ENCODE data around the gene ZNF571. TPM values are rescaled to one million over a fixed set of nuclear protein-coding genes. Genes with fewer than 3 reads are reported as not detected.

Gene ZNF571
- total and polyA plus RNA-seq, 10 of the 15 experiments (the other 5 are each of a cell fraction or from before 2014, with no cell fraction given): 0.27 to 1.5 (median 0.45) TPM

- TF ChIP-seq NKRF (conservative IDR thresholded peaks at IDR 0.05): peak; percentile 24
- no peak for TF ChIP-seq ZNF274 (IDR thresholded peaks at IDR 0.05; ENCODE audit: insufficient read depth, insufficient read length)
- TF ChIP-seq SMC3 (IDR thresholded peaks at IDR 0.05; ENCODE audit: borderline replicate concordance, low read length): no peak
- TF ChIP-seq E4F1 (IDR thresholded peaks at IDR 0.05; ENCODE audit: borderline replicate concordance, partially characterized antibody): no peak
- TF ChIP-seq MEF2A (IDR thresholded peaks at IDR 0.05; ENCODE audit: insufficient read depth, low read depth, low read length): no peak
- peak; percentile 93 for TF ChIP-seq HCFC1 (IDR thresholded peaks at IDR 0.05; ENCODE audit: low read length)
- TF ChIP-seq KAT2A (conservative IDR thresholded peaks at IDR 0.05; ENCODE audit: control insufficient read depth, low read depth, low read length): no peak
- no peak for TF ChIP-seq NFXL1 (IDR thresholded peaks at IDR 0.05; ENCODE audit: borderline replicate concordance)
- TF ChIP-seq BHLHE40 (IDR thresholded peaks at IDR 0.05; ENCODE audit: borderline replicate concordance in 1 of 2, low read depth in 2 of 2, low read length in 1 of 2): peak in 1 of 2 experiments; percentile 79; a peak in 2 of 4 replicates
- TF ChIP-seq HSF1 (IDR thresholded peaks at IDR 0.05; ENCODE audit: low read depth, low read length): no peak
- peak; percentile 63; the same call in 1 of the 2 replicates for TF ChIP-seq SREBF1 (IDR thresholded peaks at IDR 0.05; ENCODE audit: low read length)
- no peak for TF ChIP-seq ATF3 (IDR thresholded peaks at IDR 0.05; ENCODE audit: borderline replicate concordance, extremely low read depth, low read depth, low read length)
- no peak for TF ChIP-seq RBBP5 (conservative IDR thresholded peaks at IDR 0.05)
- TF ChIP-seq RCOR1 (conservative IDR thresholded peaks at IDR 0.05; ENCODE audit: low read depth, low read length): no peak
- no peak for TF ChIP-seq USF2 (IDR thresholded peaks at IDR 0.05; ENCODE audit: borderline replicate concordance, low read depth, low read length)
- TF ChIP-seq RB1 (IDR thresholded peaks at IDR 0.05; ENCODE audit: borderline replicate concordance): peak; percentile 60; the same call in 1 of the 2 replicates
- peak; percentile 94 for TF ChIP-seq IKZF1 (conservative IDR thresholded peaks at IDR 0.05)
- TF ChIP-seq NBN (IDR thresholded peaks at IDR 0.05): peak; percentile 80
- no peak for TF ChIP-seq PRDM15 (CRISPR knock-in tag; IDR thresholded peaks at IDR 0.05)
Measured at GRCh38 chr19:37594304-37594981, at the start of gene ZNF571, which contains the start of gene ZNF540 (continued).

Measured in GM12878 (cell line).